Right kidney (tissue), 9 donors: ENCODE measurements around the gene JPH2.
A peak's percentile ranks its signal among the peaks of the same experiment; 100 is the strongest.
"Not testable (repeated sequence)": the region's sequence is repeated elsewhere in the genome, so short reads cannot be mapped to it uniquely, and the experiment has no call there.

ENCODE experiments used
- DNase-seq: peaks from one replicate; pipeline ENCODE4 v3.0.0-alpha.2; 2016
- long read RNA-seq, 8 donors: transcript quantifications; one replicate each; lab custom pipeline, GENCODE V29; 2026

Gene JPH2
- long read RNA-seq, donor 1: 0 reads
- long read RNA-seq, donor 2: 0 reads
- long read RNA-seq, donor 3: 0 reads
- long read RNA-seq, donor 4: 0 reads
- long read RNA-seq, donor 5, full-length matches to known transcripts: 1 of 1 reads
- long read RNA-seq, donor 5, partial matches to known transcripts: 0 of 1 reads
- long read RNA-seq, donor 5, other reads (novel, unspliced or antisense): 0 of 1 reads
- long read RNA-seq, donor 6: 0 reads
- long read RNA-seq, donor 7: 0 reads
- long read RNA-seq, donor 8, full-length matches to known transcripts: 1 of 1 reads
- long read RNA-seq, donor 8, partial matches to known transcripts: 0 of 1 reads
- long read RNA-seq, donor 8, other reads (novel, unspliced or antisense): 0 of 1 reads

DNA sequence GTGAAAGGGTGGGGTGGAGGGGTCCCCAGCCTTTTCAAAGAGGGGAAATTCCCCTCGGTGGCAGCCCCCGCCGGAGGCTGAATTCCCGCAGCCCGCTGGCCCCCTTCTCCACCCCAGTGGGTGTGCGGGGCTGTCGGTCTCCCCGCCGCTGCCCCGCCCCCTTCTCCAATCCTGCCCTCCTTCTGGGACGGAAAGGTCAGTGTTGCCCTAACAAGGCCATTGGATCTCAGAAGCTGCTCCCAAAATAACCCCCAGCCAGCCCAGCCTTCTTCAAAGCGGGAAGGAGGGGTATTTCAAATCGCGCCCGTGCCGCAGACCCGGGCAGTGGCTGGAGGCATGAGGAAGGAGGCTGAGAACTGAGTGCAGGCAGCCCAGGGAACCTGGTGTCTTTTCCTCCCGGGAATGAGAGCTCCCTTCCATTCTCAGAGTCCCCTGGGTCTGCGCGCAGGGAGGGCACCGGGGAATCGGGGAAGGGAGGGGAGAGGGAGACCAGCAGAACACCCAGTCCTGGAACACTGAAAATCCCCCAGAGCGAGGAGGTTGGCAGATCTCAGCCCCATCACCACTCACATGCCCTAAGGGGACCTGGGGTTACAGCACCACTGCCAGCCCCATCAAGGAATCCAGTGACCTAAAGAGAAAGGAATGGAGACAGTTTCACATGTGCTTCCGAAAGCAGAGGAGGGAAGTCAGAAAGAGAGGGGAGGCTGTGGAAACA is at the start of gene JPH2:
TSS of gene JPH2 (minus strand) at position 135 of the 718 bp plus-strand sequence. CDS start 483 bp downstream, outside the sequence.
- DNase-seq: peak; percentile 67

DNA sequence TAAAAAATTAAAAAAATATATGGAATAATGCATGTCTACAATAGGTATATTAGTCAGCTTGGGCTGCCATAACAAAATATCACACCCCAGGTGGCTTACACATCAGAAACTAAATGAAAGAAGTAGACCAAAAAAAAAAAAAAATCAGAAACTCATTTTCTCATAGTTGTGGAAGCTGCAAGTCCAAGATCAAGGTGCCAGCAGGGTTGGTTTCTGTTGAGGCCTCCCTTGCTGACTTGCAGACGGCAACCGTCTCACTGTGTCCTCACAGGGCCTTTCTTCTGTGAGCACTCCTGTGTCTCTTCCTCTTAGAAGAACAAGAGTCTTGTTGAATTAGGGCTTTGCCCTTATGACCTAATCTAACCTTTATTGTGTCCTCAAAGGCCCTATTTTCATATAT is 48.7 kb upstream of the JPH2 start:
- no peak for DNase-seq

DNA sequence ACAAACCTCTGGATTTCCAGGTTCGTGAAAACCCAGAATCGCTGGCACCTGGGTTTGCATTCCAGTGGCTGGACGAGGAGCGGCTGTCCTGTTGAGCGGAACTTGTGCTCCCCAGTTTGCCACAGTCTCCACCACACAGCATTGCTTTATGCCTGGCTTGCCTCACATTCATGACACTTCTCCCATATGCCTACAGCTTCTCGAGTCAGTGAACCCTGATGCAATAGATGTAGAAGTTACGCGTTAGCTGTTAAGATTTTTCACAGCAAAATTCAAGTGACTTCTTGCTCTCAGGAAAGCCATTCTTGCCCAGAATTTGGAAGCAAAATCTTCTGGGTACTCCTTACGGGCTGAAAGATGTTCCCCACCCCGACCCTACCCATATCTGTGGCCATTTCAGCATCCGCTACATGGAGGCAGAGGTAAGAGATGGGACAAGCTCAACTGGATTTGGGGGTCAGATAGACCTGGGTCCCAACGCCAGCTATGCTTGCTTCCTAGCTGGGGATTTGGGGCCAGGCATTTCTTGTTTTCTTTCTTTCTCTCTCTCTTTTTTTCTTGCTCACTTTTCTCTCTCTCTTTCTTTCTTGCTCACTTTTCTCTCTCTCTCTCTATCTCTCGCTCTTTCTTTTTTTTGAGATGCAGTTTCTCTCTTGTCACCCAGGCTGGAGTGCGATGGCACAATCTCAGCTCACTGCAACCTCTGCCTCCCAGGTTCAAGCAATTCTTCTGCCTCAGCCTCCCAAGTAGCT is 47.8 kb upstream of the JPH2 start:
- DNase-seq: no peak

DNA sequence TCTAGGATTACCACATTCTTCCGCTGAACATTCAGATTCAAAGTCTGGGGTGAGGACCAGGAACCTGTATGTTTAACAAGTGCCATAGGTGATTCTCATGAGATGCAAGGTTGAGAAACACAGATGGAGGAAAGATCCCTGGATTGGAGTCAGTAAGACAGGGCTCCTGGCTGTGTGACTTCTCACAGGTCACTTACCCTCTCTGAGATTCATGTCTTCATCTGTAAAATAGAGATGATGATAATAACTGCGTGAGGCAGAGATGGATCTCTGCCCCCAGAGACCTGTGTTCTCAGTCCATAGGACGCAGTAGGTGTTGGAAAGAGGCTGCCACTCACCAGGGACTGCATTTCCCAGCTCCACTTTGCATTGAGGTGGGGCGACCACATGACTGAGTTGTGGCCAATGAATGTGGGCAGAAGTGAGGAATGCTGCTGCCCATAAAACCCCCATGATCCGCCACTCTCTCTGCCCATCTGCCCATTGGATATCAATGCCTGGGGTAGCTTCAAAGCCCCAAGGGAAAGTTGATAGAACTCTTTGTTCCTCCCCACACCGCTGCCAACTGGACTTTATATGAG is 46.5 kb upstream of the JPH2 start:
- DNase-seq: no peak

DNA sequence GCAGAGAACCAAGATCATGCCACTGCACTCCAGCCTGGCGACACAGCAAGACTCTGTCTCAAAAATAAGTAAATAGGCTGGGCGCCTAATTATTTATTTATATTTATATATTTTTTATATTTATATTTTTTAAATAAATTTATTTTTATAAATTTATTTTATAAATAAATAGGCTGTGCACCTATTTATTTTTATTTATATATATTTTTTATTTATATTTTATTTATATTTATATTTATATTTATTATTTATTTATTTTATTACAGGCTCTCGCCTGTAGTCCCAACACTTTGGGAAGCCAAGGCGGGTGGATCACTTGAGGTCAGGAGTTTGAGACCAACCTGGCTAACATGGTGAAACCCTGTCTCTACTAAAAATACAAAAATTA is 45.5 kb upstream of the JPH2 start:
- DNase-seq: not testable (repeated sequence)

DNA sequence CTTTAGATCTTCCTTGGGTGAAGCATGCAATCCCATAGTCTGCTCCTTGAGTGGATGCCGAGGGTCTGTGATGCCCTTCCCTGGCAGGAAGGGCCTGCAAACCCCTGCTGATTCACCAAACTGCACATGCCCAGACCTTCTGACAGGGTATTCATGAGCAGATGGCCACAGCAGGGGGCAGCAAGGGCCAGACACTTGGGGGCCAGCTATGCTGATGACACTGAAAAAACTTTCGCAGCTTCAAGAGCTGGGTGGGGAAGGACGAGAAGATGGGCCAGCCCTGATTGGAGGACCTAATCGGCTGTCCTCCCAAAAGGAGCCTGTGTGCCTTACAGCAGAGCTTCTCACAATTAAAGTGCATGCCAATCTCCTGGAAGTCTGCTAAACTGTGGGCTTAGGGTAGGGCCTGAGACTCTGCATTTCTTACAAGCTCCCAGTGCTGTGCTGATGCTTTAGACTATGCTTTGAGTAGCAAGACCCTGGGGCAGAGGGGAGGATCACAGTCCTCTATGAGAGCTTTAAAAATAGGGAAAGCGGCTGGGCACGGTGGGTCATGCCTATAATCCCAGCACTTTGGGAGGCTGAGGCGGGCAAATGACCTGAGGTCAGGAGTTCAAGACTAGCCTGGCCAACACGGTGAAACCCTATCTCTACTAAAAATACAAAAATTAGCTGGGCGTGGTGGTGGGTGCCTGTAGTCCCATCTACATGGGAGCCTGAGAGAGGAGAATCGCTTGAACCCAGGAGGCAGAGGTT is 44.9 kb upstream of the JPH2 start:
- no peak for DNase-seq

DNA sequence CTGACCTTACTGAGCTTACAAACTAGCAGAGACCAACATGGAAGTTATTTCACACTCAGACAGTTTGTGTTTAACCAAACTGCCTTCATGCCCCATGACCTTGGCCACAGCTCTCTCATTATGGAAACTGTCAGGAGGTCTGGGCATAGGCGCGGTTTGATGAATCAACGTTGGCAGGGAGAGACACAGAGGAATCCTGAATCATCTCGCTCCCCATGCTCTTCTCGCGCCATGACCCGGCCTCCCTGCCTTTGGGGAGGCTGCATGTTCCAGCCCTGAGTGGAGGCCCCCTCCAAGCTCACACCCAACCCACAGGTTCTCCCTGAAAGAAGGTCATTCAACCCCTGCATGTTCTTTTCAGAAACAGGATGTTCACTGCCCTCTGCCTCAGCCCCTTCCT is 44.2 kb upstream of the JPH2 start:
- DNase-seq: no peak

DNA sequence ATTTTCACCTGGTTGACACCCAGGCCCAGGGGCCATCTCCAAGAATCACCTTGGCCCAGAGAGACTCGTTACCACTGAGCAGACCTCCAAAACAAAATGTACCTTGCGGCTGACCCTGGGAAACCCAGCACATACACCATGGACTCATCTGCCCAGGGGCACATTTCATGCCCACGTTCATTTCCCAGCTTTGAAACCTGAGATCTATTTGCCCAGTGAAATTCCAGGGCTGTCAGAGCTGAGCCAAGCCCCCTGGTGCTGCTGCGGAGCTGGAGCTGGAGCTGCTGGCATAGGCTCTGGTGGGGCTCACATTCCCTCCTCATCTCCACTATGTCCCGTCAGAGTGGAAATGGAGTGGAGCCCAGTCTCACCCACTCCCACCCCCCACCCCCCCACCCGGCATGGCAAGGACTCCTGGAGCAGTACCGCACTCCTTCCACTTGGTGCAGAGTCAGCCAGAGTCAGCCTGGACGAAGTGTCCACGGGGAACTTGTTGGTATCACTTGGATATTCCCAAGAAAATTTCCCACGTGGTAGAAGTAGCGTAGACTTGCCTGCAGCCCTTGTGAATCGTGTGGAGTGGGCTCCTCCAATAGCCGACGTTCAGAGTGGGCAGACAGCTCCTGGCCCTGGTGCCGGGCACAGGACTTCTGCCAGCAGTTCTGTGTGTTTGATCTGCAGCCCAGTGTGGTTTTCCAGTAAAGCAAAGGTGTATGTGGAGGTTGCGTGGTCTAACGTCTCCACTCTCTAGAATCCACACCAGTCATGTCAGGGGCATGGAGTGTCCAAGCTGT is 41.7 kb upstream of the JPH2 start:
- DNase-seq: no peak

DNA sequence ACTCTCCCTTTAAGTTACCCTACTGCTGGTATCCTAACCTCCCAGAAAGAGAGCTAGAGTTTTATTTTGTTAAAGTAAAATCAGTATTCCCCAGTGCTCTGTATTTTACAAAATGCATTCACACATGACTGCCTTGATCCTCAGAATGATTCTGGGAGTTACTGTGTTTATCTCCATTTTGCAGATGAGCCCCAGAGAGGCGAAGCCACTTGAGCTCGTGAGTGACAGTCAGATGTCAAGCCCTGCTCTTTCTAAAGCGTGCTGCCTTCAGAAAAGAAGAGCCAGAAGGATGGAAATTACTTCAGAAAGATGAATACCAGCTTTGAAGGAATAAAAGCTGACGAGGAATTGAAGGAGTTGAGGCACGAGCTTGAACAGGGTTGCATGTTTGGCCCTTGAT is 37.6 kb upstream of the JPH2 start:
- no peak for DNase-seq

DNA sequence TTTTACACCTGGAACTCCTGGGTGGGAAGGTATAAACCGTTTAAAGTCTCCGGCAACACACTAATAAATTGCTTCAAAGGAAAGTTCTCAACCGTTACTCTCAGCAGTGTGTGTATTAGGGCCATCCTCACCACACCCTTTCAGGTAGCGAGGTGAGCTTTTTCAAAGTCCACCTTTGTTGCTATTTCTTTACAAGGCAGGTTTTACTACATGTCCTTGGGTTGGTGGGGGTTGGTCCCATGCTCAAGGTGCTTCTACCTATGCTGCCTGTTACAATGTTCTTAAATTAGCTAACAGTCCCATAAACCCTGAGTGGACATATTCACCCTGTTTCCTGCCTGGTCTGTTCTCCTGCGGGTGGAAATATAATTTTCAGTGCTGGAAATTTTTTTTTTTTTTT is 36.7 kb upstream of the JPH2 start:
- no peak for DNase-seq

DNA sequence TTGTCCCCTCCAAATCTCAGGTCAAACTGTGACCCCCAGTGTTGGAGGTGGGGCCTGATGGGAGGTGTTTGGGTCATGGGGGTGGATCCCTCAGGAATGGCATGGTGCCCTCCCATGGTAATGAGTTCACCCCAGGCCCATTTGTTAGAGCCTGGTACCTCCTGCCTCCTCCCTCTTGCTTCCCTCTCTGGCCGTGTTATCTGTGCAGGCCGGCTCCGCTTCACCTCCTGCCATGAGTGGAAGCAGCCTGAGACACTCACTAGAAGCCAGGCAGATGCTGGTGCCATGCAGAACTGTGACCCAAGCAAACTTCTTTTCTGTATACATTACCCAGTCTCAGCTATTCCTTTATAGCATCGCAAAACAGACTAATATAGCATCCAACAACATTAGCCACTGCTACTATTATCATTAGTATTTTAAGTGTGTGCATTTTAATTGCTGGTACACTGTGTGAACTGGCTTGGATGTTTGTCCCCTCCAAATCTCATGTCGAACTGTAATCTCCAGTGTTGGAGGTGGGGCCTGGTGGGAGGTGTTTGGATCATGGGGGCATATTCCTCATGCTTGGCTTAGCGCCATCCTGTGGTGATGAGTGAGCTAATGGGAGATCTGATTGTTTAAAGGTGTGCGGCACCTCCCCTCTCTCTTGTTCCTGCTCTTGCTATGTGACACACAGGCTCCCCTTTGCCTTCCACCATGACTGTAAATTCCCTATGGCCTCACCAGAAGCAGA is 35.8 kb upstream of the JPH2 start:
- no peak for DNase-seq

DNA sequence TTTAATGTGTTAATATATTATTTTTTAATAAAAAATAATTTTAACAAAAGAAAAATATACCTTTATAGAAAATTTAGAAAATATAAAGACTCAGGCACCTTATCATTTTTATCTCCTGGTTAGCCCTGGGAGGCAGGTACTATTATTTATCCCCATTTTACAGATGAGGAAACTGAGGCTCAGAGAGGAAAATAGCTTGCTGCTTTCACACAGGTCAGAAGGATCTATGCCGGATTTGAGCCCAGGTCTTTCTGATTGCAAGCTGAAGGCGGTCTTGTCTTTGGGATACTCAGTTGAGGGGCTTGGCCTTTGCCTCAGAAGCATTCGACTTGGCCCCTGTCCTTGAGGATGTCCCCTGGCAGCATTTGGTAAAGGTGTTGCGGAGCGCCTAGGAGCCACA is 35.0 kb upstream of the JPH2 start:
- DNase-seq: no peak

DNA sequence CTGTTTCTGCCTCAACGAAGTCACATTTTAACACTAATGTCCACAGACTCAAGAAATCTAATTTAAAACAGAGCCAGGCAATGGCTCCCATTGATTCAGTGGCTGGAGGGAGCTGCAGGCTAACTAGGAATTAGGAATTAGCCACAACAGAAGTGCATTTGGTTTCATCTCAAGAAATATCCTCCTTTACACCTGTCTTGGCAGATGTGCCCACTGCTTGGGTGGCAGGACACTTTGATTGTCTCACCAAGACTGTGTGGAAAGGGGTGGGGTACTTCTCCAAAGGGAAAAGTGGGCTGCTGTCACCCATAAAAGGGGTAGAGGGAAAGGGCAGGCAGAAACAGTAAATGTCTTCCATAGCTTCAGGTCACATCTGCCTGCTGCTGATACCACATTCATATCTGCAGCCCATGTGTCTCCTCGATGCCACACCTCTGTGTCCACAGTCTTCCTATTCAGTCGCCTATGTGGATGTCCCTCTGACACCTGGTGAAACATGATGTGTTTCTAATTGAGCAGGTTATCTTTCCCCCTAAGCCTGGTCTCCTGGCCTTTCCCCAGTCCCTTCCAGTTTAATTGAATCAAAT is 34.5 kb upstream of the JPH2 start:
- no peak for DNase-seq

DNA sequence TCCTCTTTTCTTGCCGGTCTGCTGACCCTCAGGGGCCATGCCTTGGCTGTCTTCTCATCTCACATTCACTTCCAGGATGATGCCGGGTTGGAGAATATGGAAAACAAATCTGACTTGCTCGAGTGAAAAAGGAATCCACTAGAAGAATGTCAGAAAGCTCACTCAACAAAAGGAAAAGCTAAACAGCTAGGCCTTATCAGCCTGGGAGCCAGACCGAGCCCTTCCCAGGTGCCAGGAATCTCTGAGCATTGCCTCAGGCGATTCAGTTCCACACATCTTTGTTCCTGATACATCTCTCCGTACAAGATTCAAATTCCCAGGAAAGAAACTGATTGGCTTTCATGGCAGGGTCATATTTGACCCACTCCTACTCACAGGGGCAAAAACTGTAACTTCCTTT is 32.8 kb upstream of the JPH2 start:
- DNase-seq: no peak

DNA sequence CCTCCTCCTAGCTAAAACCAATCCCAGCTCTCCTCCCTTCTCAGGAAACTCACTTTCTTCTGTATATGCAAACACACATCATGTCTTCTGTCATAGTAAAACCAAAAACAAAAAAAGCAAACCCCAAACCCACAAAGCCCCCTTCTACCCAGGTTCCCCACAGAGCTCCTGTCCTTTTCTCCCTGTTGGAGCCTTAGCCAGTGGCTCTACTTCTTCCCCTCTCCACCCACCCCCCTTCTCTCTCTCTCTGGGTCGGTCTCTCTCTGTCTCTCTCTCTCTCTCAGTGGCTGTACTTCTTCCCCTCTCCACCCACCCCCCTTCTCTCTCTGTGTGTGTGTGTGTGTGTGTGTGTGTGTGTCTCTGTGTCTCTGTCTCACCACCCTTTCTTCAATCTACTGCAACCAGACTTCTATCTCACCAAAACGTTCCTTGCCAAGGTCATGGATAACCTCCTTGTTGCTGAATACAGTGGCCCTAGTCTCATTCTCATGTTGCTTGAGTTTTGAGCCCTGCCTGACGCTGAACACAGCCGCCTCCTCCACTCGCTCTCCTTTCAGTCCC is 32.3 kb upstream of the JPH2 start:
- no peak for DNase-seq

DNA sequence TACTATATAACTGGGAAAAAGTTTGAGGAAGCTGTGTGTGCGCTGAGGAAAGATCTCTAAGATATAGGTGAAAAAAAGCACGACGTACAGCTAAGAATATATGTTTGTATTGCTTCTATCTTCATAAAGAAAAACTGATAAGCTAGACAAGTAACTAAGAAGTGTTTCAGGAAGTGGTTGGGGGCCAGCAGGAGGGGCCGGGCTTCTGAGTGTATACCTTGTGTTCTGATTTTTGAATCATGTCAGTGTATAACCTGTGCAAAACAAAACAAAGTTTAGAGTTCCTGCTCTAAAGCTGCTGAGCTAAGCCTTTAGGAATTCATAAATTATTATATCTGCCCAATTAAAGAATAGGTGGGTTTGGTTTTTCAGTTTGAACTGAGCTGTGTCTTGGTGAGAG is 31.5 kb upstream of the JPH2 start:
- no peak for DNase-seq

DNA sequence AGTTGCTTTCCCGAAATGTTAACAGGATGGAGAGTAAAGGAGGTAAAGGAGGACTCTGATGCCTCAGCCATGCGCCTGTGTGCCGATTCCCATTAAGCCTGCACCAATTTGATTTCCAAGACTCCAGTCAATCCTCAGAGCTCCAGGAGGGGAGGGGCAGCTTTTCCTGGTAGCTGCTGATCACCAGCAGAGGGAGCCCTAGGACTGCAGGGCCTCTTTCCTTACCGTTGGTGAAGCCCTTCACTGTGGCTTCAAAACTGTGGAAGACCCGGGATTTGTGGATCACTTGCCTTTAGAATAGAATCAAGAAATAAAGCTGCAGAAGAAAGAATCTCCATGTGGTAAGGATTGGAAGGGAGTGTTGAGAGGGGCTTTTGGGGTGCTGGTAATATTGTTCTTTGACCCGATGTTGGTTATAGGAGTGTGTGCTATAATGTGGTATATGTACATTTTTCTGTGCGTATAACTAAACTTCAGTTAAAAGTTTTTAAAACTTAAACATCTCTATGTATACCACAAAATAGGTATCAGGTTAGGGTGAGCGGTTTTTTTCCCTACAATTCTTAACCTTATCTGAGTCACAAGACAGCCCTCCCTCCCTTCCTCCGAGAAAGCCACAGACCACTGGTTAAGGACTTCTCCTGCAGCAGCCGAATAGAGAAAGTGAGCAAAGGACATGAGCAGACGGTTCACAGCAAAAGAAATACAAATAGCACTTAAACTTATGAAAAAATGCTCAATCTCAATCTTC is 30.5 kb upstream of the JPH2 start:
- no peak for DNase-seq

DNA sequence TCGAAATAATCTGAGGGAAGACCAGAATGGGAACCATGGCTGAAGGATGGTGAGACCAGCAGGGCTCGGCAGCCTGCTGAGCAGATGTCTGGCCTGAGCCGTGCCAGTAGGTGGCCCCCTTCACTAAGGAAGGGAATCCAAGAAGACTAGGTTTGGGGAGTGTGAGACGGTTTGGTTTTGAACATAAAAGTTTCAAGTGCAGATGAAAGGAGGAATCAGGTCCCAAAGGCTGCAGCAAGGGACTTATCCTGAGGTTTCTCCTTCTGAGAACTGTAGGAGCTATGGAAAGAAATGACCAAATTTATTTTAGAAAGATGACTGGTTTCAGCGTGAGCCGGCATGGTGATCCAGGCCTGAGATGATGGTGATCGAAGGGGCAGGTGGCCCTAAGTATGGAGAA is 28.1 kb upstream of the JPH2 start:
- DNase-seq: peak; percentile 21

DNA sequence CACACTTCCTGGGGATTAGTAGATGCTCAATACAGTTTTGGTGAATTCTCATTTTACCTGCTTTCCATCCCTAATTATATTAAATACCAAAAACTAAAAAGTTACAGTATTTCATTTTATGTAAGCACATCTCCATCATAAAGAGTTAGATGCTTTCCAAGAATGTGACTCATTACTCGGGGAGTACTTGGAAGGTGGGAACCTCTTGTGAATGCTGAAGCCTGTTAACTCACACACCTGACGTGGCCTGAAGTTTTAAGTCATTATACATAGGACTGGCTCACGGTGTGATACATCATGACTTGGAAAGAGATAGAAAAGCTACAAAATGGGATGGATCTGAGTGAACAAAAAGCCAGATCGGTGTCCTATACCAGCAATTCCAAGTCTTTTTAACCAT is 25.8 kb upstream of the JPH2 start:
- DNase-seq: no peak
